Stimulated activated CD4-positive, alpha-beta T cell treated with anti-CD3 and anti-CD28 coated beads, Interleukin-2, amount 100 ng/mL, for 48 hours (primary cell): ENCODE measurements around the gene OTOP2.

Experiments used
- DNase-seq, 2 donors: peaks; one replicate each; pipeline ENCODE4 v3.0.0-alpha.2; 2020

OTOP2 gene

DNA sequence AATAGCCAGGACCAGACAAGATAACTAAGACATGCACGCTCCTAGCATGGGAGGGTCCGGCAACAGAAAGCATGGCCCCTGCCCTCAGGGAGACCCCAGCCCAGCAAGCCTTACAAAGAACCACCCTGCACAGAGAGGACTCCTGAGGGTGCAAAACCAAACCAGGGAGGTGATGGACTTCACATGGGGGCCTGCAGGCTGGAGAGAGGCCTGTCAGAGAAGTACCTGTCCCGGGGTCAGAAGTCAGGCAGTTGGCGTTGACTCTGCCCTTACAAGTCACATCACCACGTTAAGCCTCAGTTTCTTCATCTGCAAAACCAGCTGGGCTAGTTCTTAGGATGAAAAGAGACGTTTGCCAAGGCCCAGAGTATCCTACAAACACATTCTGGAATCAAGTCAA, 4.7 kb downstream of the OTOP2 start:
- no peak for DNase-seq

DNA sequence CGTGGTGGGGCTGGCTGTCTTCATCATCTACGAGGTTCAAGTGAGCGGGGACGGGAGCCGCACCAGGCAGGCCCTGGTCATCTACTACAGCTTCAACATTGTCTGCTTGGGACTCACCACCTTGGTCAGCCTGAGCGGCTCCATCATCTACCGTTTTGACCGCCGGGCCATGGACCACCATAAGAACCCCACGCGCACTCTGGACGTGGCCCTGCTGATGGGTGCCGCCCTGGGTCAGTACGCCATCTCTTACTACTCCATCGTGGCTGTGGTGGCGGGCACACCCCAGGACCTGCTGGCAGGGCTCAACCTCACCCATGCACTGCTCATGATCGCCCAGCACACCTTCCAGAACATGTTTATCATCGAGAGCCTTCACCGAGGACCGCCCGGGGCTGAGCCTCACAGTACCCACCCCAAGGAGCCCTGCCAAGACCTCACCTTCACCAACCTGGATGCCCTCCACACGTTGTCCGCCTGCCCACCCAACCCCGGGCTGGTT, 6.5 kb downstream of the OTOP2 start:
- no peak for DNase-seq

DNA sequence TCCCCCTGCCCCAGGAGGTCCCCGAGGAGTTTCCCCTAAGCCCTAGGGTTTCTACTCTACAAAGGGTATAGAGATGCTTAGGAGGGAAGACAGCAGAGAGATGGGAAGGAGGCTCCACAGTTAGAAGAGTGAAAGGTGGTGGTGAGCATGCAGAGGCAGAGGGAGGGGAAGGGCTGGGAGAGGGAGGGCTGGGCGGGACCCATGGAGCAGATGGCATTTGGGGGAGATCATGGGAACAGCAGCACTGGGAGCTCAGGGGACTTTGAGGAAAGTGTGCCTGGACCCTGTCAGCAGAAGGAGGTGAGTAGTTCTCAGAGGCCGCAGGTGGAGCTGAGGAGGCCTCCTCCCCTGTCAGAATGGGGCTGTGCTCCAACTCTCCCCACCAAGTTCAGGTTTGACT, 11.0 kb downstream of the OTOP2 start:
- DNase-seq, result no peak

DNA sequence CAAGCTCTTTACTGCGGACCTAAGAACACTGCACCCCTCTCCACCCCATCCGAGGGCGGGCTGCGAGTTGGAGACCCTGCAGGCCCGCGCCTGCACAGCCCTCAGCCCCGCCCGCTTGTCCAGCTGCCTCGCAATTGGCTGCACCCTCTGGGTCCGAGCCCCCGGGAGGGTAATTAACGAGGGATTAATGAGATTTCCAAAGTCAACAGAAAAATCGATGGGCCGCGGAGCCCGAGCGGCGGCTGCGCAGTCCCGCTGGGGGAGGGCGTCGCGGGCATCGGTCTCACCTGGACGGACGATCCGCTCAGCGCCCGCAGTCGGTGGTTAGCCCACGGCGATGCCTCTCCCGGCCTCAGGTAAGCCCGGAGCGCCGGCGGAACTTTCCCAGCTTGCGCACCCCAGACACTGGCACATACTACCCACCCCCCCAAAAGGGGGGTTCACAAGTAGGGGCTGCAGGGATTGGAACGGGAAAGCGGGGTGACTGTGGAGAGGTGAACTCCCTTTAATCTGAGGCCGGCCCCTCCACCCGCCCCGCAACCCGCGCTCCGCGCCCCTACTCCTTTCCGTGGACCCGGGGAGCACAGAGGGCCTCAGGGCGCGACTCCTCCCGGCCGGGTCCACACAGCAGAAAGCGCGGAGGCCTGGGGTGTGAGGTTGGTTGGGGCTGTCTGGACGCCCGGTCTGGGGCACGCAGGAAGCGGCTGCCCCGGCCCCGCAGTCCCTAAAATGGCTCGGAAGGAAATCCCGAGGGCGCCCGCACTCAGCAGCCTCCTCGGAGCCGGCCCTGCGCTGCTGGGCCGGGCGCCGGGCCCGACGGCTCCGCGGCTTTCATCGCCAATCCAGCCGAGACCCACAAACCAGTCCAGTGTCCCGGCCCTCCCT, 11.8 kb downstream of the OTOP2 start, which contains the start of gene OTOP3:
OTOP3 (plus strand) TSS at position 314 of the 885 bp plus-strand sequence; CDS start at position 338, 24 bp downstream.
- DNase-seq, result no peak

DNA sequence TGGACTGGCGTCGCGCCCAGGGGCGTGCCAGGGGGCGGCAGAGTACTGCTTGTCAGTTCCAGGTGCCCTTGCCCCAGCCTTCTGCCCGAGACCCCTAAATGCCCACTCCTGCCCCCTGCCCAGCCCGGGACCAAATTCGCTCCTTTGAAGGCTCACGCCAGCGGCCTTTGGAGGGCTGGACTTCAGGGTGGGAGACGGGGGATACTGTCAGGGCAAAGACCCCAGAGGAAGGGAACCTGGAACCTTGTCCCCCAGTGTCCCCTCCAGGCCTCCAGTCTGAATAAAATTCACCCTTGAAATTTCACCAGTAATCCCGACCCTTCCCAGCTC, 12.4 kb downstream of the OTOP2 start:
- no peak for DNase-seq

DNA sequence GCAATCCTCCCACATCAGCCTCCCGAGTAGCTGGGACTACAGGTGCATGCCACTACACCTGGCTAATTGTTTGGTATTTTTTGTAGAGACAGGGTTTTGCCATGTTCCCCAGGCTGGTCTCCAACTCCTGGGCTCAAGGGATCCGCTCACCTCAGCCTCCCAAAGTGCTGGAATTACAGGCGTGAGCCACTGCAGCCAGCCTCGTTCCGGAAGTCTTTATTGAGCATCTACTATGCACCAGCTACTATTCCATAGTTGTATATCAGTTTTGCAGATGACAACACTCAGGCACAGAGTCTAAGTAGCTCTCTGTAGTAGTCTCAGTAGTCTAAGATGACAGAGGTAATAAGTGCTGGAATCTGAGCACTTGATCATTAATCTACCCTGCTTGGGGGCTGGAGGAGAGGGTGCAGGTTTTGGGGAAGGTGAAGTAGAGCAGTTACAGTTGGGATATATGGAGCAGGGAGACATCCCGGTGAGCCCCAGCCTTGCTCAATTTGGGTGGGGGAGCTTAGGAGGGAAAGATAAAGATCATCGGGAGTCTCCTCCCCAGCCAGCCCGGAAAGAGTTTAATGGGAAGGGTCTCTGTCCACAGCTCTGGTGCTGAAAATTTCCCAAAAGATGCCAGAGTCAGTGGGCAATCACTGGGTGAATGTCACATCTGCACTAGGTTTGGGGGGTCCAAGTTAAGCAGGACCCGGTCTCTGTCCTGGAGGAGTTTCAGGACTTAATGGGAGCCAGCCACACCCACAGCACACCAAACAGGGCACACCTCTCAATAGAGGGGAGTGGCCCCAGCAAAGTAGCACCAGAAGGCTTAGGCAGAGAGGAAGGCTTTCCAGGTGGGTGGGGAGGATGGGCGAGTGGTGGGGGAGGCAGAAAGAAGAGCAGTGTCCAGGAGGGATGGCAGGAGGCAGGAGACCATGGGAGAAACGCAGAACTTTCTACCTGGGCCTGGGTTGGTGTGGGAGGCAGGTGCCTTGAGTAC, 13.3 kb downstream of the OTOP2 start:
- DNase-seq, result no peak

DNA sequence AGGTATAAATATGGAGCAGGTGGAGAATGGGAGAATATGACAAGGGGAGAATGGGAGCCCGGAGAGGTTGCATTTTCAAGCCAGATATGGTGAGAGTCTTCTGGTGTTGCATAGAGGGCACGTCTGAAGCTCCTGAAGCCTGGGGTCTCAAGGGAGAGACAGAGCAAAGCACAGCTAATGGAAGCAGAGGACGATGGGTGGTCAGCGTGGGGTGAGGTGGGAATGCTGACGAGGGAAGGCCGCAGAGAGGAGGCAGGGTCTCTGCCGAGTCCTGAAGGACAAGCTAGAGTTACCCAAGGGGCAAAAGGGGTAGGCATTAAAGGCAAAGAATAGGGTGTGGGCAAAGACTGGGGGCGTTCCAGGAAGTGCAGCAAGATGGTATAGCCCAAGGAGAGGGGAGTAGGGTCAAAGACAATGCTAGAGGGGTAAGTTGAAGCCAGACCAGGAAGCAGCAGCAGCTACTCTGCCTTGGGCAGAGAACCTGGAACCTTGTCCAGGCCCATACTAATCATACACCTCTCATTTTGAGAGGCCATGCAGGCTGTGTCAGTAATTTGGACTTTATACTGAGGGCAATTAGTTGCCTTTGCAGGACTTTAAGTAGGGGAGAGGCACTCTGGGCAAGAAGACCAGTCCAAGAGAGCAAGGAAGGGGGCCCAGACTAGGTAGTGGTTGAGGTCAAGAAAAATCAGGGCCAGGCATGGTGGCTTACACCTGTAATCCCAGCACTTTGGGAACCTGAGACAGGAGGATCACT, 14.3 kb downstream of the OTOP2 start:
- no peak for DNase-seq

DNA sequence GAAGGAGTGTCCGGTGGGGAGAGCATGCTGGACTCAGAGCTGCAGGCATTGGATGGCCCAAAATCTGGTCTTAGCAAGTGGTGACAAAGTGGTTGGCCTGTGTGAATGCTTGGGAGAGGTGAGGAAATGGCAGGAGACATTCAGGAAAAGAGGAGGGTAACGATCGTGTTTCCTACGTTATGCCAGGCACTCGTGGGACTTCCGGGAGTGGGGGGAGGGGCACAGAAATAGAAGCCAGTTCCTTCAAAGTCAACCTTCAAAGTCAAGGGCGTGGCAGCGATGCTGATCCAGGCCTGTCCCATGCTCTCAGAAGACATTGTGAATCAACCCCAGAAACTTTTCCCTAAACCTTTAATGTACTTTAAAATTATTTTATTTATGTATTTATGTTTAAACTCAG, 15.5 kb downstream of the OTOP2 start:
- no peak for DNase-seq

DNA sequence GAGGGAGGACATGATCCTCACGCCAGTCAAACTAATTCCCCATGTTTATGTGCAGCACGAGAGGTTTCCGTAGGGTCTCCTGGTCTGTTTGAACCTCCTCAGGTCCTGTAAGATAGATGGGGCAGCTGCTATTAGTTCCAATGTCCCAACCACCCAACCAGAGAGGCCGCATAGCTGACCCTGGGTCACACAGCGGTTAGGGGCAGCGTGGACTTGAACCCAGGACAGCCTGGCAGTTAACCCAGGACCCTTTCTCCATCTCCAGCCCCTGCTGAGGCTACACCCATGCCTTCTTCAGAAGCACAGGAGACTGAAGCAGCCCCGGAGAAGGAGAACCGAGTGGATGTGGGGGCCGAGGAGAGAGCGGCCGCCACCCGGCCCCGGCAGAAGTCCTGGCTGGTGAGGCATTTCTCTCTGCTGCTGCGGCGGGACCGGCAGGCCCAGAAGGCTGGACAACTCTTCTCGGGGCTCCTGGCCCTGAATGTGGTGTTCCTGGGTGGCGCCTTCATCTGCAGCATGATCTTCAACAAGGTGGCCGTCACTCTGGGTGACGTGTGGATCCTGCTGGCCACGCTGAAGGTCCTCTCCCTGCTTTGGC, 17.2 kb downstream of the OTOP2 start:
- no peak for DNase-seq

DNA sequence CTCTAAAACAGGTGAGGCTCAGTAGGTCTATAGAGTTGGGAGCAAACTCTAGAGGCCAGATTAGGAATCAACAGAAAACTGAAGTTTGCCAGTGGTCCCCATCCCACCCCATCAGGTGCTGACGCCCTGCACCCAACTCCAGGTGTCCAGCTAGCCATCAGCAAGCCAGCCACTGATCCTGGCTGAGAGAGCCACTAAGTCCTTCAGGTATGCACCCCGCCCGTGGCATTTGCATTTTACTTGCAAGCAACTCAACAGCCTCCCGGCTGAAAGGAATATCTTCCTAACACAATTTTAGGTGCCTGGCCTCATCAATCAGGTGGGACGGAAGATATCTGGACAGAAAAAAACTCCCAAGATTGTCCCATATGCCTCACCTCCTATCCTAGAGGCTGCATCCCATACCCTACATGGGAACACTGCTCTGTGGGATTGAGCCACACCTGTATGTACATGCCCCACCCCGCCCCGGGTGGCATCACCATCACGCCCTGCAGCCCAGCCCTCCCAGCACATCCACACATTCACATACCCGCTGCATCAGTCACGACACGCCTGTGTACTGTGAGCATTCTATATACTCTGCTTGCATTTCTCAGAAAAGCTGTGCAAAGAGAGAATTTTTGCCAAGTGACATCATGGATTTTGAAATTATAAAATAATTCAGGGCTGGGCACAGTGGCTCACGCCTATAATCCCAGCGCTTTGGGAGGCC, 19.9 kb downstream of the OTOP2 start:
- DNase-seq, result no peak

DNA sequence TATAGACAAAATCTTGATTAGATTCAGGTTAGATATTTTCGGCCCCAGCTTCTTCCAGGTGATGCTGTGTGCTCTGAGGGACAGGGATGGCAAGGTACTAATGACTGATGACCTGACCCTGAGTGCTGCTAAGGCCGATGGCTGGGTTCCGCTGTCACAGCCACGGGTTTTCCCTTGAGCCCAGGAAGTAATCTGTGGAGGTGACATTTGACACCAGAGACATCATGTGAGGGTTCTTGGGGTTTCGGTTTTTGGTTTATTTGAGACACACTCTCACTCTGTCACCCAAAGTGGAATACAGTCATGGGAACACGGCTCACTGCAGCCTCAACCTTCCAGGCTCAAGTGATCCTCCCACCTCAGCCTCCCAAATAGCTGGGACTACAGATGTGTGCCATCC, 21.5 kb downstream of the OTOP2 start:
- no peak for DNase-seq

DNA sequence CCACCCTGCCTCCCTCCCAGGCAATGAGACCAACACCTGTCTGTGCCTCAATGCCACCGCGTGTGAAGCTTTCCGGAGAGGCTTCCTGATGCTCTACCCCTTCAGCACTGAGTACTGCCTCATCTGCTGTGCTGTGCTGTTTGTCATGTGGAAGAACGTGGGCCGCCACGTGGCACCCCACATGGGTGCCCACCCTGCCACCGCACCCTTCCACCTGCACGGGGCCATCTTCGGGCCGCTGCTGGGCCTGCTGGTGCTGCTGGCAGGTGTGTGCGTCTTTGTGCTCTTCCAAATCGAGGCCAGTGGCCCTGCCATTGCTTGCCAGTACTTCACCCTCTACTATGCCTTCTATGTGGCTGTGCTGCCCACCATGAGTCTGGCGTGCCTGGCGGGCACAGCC, 22.6 kb downstream of the OTOP2 start:
- no peak for DNase-seq

DNA sequence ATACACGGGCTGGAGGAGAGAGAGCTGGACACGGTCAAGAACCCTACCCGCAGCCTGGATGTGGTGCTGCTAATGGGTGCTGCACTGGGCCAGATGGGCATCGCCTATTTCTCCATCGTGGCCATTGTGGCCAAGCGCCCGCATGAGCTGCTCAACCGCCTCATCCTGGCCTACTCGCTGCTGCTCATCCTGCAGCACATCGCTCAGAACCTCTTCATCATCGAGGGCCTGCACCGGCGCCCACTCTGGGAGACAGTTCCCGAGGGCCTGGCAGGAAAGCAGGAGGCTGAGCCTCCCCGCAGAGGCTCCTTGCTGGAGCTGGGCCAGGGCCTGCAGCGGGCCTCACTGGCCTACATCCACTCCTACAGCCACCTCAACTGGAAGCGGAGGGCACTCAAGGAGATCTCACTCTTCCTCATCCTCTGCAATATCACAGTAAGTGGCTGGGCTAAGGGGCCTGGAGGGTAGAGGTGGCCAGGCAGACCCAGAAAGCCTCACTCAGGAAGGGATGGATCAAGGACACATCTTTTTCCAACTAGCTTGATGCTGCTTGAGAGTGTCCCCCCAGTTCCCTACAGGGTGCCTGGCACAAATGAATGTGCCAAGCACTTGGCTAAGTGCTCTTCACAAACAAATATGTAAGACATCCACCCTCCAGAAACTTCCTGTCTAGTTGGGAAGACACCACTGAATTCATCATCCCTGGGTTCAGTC, 23.1 kb downstream of the OTOP2 start:
- no peak for DNase-seq

DNA sequence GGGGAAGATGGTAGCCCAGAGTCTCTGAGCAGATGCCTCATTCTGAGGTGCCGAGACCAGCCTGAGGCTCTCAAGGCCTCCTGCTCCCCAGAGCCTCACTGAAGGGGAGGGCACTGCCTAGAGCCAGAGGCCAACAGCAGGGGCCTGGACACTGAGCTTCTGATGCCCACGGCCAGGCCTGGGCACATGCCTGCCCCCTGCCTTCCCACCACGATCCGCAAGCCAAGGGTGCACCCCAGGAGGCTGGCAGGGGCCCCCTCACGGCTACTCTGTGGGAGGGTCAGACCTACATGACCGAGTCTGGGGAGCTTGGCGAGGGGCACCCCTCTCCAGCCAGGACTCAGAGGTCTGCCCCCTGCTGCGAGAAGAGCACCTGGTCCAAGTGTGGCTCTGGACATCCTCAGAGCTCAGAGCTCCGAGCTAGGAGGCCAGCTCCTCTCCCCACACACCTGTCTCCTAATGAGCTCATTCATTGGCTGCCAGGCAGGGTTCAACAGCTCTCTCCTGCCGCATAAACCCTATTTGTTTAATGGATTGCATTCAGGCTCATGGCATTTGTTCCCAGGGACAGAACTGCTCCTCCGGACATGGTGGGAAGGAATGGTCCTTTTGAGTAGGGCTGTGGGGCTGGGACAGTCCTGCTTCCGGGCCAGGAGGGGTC, 25.5 kb downstream of the OTOP2 start:
- no peak for DNase-seq

DNA sequence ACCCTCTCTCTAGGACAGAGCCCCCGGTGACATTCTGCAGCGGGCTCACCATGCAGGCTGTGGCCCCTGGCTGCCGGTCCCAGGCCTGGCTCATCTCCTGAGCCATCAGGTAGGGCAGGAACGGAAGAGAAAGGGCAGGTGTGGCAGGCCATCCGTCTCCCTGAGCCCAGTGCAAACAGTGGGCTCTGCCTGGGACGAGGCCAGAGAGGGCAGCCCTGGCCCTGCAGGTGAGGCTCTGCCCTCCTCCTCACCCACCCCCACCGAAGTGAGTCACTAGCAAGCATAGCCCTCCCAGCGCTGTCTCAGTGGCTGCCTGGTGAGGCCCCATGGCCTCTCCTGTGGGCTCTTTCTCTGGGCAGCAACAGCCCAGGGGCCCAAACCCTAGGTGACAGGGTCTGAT, 26.1 kb downstream of the OTOP2 start:
- no peak for DNase-seq

DNA sequence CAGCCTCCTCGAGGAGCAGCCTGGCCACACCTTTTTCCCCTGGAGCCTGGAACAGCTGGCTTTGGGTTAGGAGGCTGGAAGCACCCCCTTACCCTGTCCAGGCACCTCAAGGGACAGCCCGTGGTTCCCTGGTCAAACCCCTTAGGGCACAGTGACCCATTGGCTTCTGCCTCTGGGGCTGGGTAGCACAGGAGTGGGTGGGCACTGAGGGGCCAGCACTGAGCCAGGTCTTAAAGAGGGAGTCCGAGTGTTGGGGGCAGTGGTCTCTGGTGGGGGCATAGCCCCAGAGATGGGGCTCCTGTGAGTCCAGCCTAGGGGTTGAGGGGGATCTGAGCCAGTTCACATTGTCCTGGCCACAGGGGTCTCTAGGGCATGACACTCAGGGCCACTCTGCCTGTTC, 27.0 kb downstream of the OTOP2 start:
- DNase-seq, result no peak

DNA sequence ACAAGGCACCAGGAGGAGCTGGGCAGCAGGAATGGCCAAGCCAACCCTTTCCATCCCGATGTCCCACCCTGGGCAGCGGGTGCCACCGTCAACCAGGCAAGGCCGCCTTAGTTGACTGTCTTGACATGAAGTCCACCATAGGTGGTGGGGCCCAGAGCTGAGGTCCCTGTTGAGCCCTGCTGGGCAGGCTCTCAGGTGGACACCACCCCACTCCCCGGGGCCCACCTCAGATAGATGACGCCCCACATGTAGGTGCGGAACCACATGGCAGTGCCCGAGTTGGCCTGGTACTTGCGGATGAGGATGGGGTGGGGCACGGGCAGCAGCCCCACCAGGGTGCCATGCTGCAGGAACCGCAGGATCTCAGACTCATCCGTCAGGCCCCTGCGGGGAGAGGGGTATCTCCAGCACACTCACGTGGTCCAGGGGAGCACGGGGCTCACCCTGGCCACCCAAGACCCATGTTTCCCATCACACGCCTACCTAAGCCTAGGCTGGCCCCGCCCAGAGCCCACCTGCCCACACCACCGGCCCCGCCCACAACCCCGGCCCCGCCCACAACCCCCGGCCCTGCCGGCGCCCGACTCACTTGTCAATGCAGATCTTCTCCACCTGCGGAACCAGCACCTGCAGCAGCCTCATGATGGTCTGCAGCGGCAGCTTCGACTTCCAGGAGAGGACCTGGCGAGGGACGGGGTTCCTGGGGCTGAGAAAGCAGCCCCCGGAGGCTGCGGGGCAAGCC, 27.8 kb downstream of the OTOP2 start:
- DNase-seq, result no peak

DNA sequence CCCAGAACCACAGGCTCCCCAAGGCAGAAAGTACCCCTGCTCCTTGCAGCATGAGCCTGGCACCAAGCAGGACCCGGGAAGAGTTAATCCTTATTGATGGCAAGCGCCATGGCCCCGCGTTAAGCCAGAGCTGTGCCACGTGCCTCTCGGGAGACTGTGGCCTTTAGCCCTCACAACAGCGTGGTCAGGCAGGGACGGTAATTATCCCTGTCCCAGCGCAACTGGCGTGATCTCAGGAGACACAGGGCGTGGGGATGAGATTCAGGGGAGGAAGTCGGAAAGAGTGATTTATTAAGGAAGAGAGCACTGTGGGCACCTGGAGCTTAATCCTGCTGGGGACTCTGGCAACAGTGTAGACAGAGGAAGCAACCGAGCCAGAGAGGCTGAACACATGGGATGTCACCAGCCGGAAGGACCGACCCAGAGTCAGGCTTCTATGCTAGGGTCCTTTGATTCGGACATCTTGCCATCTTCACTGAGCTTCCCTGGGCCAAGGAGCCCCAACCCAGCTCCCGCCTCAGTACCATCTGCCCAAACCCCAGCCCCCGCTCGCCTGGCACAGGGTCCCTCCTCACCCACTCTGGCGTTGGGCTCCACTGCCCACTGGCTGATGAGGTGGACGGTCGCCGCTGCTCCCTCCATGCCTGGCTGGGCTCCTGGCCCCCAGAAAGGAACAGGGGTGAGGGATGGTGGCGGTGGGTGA, 28.5 kb downstream of the OTOP2 start:
- DNase-seq, result no peak

DNA sequence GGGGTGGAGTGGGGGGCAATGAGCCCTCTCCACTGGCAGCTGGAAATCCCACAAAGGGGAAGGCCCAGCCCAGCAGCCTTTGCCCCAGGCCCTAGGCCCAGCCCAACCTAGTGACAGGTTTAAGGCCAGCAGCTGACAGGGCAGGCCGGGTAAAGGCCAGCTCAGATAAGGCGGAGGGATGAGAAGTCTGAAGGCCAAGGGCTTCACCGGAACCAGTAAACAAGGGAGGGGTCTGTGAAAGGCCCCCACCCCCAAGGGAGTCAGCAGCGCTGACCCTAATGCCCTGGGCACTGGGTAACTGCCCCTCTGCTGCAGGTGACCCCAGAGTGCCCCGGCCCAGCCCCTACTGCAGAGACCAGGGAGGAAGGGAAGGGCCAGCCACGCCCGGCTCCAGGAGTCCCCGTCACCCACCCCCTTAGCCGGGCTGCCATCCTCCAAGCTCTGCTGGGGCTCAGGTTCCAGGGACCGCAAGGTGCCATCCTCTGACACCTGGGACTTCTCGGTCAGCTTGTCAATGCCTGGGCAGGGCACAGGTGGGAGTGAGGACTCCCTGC, 29.1 kb downstream of the OTOP2 start:
- no peak for DNase-seq
